ENCODE data around the gene TMEM200A. TPM values are rescaled to one million over a fixed set of nuclear protein-coding genes. Genes with fewer than 3 reads are reported as not detected.
A peak's percentile ranks its signal among the peaks of the same experiment; 100 is the strongest.

TMEM200A gene
- total RNA-seq, 1 experiment from 2014 or later = 0.10 TPM

DNA sequence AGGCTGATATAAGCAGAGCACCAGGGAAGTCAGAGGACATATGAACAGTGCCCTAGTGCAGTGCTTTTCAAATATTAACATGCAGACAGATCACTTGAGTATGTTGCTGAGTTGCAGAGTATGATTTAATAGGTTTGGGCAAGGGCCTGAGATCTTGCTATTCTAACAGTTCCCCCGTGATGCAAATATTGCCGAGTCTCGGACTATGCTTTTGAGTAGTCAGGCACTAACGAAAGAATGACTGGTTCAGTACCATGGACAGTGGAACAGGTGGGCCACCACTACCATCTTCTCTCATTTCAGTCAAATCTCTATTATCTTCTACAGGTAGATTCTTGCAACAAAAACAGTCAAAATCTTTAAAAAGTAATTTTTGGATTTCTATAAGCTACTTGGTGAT is 3.7 kb upstream of the TMEM200A start:
- H3K36me3 ChIP-seq (ENCODE audit: control insufficient read depth, insufficient read depth, low read length) = no peaks in the 10 kb centered on the region; the same call in 1 of the 2 replicates
- no peak for ATAC-seq
- 0 out of 2 replicates have a peak, but pooled peaks cover 2% of the 10 kb centered on the region for H3K27me3 ChIP-seq (ENCODE audit: control insufficient read depth, insufficient read depth, low read length)
- H3K9me3 ChIP-seq (ENCODE audit: control insufficient read depth, insufficient read depth, low read depth, low read length) = no peaks in the 10 kb centered on the region
- H3K4me1 ChIP-seq (ENCODE audit: control insufficient read depth, insufficient read depth, low read length) = no peaks in the 10 kb centered on the region
- TF ChIP-seq SIN3A (IDR thresholded peaks at IDR 0.05; ENCODE audit: borderline replicate concordance, insufficient read depth, low read depth, low read length) (no peak), POLR2AphosphoS5 (IDR thresholded peaks at IDR 0.05; ENCODE audit: low read depth, low read length) (no peak)
- TF ChIP-seq, protein P1, sequence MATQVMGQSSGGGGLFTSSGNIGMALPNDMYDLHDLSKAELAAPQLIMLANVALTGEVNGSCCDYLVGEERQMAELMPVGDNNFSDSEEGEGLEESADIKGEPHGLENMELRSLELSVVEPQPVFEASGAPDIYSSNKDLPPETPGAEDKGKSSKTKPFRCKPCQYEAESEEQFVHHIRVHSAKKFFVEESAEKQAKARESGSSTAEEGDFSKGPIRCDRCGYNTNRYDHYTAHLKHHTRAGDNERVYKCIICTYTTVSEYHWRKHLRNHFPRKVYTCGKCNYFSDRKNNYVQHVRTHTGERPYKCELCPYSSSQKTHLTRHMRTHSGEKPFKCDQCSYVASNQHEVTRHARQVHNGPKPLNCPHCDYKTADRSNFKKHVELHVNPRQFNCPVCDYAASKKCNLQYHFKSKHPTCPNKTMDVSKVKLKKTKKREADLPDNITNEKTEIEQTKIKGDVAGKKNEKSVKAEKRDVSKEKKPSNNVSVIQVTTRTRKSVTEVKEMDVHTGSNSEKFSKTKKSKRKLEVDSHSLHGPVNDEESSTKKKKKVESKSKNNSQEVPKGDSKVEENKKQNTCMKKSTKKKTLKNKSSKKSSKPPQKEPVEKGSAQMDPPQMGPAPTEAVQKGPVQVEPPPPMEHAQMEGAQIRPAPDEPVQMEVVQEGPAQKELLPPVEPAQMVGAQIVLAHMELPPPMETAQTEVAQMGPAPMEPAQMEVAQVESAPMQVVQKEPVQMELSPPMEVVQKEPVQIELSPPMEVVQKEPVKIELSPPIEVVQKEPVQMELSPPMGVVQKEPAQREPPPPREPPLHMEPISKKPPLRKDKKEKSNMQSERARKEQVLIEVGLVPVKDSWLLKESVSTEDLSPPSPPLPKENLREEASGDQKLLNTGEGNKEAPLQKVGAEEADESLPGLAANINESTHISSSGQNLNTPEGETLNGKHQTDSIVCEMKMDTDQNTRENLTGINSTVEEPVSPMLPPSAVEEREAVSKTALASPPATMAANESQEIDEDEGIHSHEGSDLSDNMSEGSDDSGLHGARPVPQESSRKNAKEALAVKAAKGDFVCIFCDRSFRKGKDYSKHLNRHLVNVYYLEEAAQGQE (IDR thresholded peaks at IDR 0.05; ENCODE audit: insufficient read depth in 1 of 2, low read depth in 2 of 2, low read length in 1 of 2) = peak; percentile 75 to 80
- intact Hi-C loops (cut with micrococcal nuclease; ENCODE audit: unreplicated experiment) = no loop called here
- in situ Hi-C loops (cut with HindIII; ENCODE audit: low pct_unique_long_range_greater_than_20kb, low sequenced_read_pairs) = no loop called here
- ChIA-PET CTCF (no interaction called here), POLR2A (no interaction called here)
- H3K27ac ChIP-seq (ENCODE audit: low read length) = no peak overlapping the region
- H3K4me3 ChIP-seq (ENCODE audit: low read depth in 2 of 2, low read length in 2 of 2) = no peak overlapping the region
- no TSS peak for BruUV-seq (replicated peaks)
- no peak for DNase-seq (ENCODE audit: low read depth, low spot score)

DNA sequence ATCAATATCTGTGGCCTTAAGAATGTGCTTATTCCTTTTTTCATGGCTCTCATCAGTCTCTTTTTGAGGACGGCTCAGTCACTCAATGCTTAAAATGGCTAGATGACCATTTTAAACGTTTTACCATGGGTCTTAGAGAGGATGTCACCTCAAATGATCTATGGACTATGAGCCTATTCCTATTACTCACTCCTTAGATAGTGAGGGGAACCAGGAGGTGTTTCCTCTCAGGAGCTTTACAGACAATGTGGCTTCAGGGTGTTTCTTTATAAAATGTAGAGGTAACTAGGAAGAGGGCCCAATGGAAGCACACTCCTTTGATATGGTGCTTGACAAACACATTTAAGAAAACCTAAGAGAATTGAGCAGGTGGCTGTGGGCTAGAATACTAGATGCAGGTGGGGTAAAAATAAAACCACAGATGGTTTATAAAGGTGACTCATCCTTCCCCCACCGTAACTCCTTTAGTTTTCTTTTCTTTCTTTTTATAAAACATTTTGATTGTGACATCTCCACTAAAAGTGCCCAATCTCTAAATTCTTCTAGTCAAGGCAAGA is 1.5 kb upstream of the TMEM200A start:
- intact Hi-C loops (cut with micrococcal nuclease; ENCODE audit: unreplicated experiment) = no loop called here
- Histone ChIP-seq H3K27ac (ENCODE audit: low read length) (no peak overlapping the region), H3K9me3 (ENCODE audit: control insufficient read depth, insufficient read depth, low read depth, low read length) (no peaks in the 10 kb centered on the region), H3K4me3 (ENCODE audit: low read depth in 2 of 2, low read length in 2 of 2) (peak overlapping the region in 1 of 2 experiments; percentile 40; a peak in 1 of 4 replicates), H3K27me3 (ENCODE audit: control insufficient read depth, insufficient read depth, low read length) (0 out of 2 replicates have a peak, but pooled peaks cover 6% of the 10 kb centered on the region), H3K36me3 (ENCODE audit: control insufficient read depth, insufficient read depth, low read length) (no peaks in the 10 kb centered on the region; the same call in 1 of the 2 replicates), H3K4me1 (ENCODE audit: control insufficient read depth, insufficient read depth, low read length) (no peaks in the 10 kb centered on the region)
- in situ Hi-C loops (cut with HindIII; ENCODE audit: low pct_unique_long_range_greater_than_20kb, low sequenced_read_pairs) = no loop called here
- BruUV-seq (replicated peaks) = no TSS peak
- CTCF ChIA-PET = no interaction called here
- TF ChIP-seq, protein P1 (IDR thresholded peaks at IDR 0.05; ENCODE audit: insufficient read depth in 1 of 2, low read depth in 2 of 2, low read length in 1 of 2) = no peak
- no peak for TF ChIP-seq TCF7L2 (IDR thresholded peaks at IDR 0.05; ENCODE audit: low read depth, low read length)
- TF ChIP-seq, protein P2, sequence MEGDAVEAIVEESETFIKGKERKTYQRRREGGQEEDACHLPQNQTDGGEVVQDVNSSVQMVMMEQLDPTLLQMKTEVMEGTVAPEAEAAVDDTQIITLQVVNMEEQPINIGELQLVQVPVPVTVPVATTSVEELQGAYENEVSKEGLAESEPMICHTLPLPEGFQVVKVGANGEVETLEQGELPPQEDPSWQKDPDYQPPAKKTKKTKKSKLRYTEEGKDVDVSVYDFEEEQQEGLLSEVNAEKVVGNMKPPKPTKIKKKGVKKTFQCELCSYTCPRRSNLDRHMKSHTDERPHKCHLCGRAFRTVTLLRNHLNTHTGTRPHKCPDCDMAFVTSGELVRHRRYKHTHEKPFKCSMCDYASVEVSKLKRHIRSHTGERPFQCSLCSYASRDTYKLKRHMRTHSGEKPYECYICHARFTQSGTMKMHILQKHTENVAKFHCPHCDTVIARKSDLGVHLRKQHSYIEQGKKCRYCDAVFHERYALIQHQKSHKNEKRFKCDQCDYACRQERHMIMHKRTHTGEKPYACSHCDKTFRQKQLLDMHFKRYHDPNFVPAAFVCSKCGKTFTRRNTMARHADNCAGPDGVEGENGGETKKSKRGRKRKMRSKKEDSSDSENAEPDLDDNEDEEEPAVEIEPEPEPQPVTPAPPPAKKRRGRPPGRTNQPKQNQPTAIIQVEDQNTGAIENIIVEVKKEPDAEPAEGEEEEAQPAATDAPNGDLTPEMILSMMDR (IDR thresholded peaks at IDR 0.05) = no peak
- TF ChIP-seq POLR2AphosphoS5 (IDR thresholded peaks at IDR 0.05; ENCODE audit: low read depth, low read length) = no peak
- TF ChIP-seq SIN3A (IDR thresholded peaks at IDR 0.05; ENCODE audit: borderline replicate concordance, insufficient read depth, low read depth, low read length) = no peak
- no peak for ATAC-seq
- no peak for DNase-seq (ENCODE audit: low read depth, low spot score)
- POLR2A ChIA-PET = no interaction called here

All from Panc1 (cell line).